Measurements from ENCODE around the gene RYK.
"Not testable (repeated sequence)": the region's sequence is repeated elsewhere in the genome, so short reads cannot be mapped to it uniquely, and the experiment has no call there.

Gene RYK

GRCh38 chr3:134250717-134251220 is at the start of gene RYK:
Gene RYK, minus strand, starts transcription at chr3:134250859. Its CDS starts 205 bp downstream, at chr3:134250654.
- DNase-seq (ENCODE audit: low spot score) = peak; percentile 88

DNA sequence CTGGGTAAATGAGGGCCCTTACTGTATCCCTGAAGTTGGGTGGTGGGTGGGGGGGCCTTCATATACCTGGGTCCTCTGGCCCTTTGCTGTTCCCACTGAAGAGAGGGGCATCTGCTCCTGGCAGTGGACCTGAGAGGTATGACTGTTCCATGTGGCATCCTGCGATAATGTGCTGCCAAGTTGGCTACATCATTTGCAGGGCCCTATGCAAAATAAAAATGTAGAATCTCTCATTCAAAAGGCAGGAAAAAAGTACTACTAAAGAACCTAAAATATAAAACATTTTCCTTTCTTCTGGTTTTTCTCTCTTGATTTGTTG is 49.2 kb upstream of the RYK start:
- no peak for DNase-seq (ENCODE audit: low spot score)

DNA sequence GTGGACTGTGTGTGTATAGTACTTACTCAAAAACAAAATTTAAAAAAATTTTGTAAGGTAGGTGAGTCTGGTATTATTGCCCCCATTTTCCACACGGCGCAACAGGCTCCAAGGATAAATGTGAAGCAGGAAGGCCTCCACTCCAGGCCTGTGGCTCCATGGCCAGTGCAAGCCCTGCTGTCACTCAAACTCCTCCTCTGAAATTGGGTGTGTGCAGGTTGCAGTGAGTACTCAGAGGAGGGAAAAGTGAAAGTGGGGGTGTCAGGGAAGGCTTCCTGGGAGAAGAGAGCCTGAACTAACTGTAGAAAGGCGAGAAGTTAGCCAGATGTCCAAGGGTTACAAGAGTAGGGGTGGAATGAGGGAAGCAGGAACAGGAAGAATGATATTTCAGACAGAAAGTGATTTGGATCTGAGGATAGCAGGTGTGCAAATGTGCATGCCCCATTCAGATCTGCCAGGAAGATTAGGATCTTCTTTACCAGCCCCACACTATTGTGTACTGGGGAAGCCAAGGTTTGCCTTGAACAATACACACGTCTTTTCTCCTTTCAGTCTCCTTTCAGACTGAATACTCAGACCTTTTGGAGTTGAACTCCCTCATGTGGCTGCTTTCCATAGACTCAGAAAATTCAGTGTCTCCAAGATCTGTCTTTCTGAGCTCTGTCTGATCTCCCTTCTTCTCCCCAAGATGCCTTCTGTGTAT is 48.7 kb upstream of the RYK start:
- no peak for DNase-seq (ENCODE audit: low spot score)

GRCh38 chr3:134298249-134298648 is 47.6 kb upstream of the RYK start:
- DNase-seq (ENCODE audit: low spot score) = no peak

DNA sequence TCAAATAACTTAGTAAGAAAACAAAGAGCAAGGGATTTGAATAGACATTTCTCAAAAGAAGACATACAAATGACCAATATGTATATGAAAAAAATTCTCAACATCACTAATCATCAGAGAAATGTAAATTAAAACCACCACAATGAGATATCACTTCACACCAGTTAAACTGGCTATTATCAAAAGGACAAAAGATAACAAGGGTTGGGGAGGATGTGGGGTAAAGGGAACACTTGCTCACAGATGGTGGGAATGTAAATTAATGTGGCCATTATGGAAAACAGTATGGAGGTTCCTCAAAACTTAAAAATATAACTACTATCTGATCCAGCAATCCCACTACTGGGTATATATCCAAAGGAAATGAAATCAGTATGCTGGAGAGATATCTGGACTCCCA is 46.0 kb upstream of the RYK start:
- DNase-seq (ENCODE audit: low spot score) = no peak

DNA sequence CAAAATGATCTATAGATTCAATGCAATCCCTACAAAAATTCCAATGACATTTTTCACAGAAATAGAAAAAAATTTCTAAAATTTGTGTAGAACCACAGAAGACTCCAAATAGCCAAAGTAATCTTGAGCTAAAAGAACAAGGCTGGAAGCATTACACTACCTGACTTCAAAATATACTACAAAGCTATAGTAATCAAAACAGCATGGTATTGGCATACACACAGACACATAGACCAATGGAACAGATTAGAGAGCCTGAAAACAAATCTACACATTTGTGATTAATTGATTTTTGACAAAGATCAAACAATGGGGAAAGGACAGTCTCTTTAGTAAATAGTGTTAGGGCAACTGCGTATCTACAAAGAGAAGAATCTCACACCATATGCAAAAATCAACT is 45.3 kb upstream of the RYK start:
- DNase-seq (ENCODE audit: low spot score) = no peak

GRCh38 chr3:134294302-134295280 is 43.9 kb upstream of the RYK start:
- DNase-seq (ENCODE audit: low spot score) = no peak

GRCh38 chr3:134291319-134292254 is 40.9 kb upstream of the RYK start:
- DNase-seq (ENCODE audit: low spot score) = no peak

- no peak for DNase-seq (ENCODE audit: low spot score)
Observed at GRCh38 chr3:134287512-134287911, 36.9 kb upstream of the RYK start.

- DNase-seq (ENCODE audit: low spot score) = no peak
Observed at GRCh38 chr3:134284438-134284837, 33.8 kb upstream of the RYK start.

- DNase-seq (ENCODE audit: low spot score) = no peak
Observed at GRCh38 chr3:134282659-134283047, 32.0 kb upstream of the RYK start.

- no peak for DNase-seq (ENCODE audit: low spot score)
Observed at GRCh38 chr3:134281912-134282658, 31.4 kb upstream of the RYK start.

DNA sequence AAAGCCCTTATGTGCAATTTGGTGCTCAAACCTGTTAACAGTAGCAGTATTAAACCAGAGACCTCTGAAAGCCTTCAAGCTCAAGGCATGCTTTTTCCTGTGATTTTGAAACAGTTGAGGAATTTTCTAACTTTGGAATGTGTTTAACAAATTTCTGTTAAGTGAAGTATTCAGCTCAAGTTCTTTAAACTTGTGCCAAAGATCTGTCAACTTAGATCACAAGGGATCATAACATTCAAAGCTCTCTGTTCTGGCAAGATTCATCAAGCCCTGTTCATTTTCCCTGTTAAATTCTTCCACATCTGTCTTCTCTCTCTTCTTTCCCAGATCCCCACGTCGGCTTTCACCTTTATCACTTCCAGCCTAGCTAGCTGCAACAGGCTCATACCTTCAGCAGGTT is 28.8 kb upstream of the RYK start:
- DNase-seq (ENCODE audit: low spot score) = no peak

DNA sequence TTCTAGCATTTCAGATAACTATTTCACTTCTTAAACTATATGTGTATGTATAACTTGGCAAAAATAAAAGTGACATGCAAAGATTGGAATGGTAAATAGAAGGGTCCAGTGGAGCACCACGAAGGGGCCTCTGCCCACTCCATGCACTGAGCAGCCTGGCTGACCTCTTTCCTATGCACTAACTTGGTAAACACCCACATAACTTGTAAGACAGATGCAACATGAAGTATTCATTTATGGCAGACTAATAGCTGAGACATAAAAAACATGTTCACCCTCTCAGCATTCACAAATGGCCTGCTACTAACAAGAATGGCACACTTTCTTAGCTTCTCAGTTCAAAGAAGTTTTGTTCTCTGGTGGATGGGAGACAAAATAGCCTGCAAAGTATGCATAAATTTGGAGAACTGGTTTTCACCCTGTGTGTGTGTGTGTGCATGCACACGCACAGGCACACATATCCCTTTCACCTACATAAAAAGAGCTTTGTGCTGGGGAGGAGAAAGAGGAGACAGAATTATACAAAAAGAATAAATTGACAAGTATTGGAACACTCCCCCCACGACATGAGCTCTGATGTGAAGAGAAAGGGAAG is 26.5 kb upstream of the RYK start:
- DNase-seq (ENCODE audit: low spot score) = no peak

- no peak for DNase-seq (ENCODE audit: low spot score)
Observed at GRCh38 chr3:134276086-134276485, 25.4 kb upstream of the RYK start.

DNA sequence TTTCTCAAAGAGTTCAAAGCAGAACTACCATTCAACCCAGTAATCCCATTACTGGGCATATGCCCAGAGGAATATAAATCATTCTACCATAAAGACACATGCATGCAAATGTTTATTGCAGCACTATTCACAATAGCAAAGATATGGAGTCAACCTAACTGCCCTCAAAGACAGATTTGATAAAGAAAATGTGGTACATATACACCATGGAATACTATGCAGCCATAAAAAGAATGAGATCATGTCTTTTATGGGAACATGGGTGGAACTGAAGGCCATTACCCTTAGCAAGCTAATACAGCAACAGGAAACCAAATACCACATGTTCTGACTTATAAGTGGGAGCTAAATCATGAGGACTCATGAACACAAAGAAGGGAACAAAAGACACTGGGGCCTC is 24.5 kb upstream of the RYK start:
- not testable (repeated sequence) for DNase-seq (ENCODE audit: low spot score)

GRCh38 chr3:134274571-134274970 is 23.9 kb upstream of the RYK start:
- DNase-seq (ENCODE audit: low spot score) = no peak

DNA sequence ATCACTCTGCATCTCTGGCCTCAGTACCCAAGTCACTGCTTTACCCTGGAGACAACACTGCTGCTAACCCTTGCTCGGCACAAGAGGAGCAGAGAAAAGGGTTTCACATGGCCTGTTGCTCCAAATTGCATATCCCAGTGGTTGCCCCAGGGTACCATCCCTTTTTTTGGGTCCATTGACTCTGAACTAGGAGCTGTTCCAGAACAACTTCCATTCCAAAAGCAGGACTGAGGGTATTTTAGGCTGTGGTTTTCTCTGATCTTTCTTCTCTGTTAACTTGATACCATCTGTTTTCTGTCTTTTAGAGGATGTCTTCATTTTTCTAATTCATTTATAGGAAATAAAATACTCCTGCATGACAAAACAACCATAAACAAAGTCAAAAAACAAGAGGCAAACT is 17.3 kb upstream of the RYK start:
- DNase-seq (ENCODE audit: low spot score) = no peak

DNA sequence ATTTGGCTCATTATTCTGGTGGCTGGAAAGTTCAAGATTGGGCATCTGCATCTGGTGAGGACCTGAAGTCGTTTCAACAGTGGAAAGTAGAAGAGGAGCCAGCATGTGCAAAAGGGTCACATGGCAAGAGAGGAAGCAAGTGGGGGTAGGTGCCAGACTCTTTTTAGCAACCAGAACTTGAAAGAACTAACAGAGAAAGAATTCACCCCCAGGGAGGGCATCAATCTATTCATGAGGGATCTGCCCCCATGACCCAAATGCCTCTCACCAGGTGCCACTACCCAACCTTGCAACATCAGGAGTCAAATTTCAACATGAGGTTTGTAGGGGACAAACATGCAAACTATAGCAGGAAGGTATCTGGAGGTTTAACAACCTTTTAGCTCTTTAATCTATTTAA is 10.3 kb upstream of the RYK start:
- DNase-seq (ENCODE audit: low spot score) = no peak

DNA sequence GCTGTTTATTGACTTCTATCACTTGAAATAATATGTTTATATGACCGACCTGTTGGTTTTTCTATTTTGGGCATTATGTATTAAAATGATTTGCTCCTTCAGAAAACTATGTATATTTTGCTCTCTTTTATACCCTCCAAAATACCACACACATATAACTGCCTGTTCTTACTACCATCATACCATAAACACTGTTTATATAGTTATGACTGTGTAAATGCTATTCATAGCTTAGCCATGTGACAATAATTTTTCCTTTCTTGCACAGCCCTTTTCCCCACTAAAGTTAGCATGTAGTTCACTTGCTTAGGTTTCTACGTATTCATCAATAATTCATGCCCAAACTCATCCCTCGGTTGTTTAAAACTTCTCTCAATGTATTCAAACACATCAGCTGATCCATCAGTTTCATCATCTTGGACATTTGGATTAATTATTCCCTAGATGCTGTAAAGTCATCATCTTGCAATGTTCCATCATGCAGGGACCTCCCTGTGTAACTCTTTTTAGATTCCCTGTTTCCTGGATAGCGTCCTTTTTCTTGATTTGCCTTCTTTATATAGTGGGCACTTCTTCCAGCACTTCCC is 8.2 kb upstream of the RYK start:
- no peak for DNase-seq (ENCODE audit: low spot score)

DNA sequence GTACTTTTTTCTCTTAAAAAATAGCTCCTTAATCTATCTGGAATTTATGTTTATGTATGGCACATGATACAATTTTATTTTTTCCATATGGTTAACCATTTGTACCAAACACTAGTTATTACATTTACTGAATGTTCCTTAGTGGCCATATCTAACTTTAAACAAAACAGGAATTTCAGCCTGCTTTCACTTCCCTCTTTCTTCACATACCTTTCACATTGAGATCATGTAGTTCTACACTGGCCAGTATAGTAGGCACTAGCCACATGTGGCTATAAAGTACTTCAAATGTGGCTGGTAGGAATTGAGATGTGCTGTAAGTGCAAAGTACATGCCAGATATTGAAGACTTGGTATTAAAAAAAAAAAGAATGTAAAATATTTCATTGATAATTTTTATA is 4.7 kb upstream of the RYK start:
- DNase-seq (ENCODE audit: low spot score) = no peak
